Epithelial cell of umbilical artery (primary cell): ENCODE results near the gene GALNT14. TPM values are rescaled to one million over a fixed set of nuclear protein-coding genes. Genes with fewer than 3 reads are reported as not detected.

Experiments used
- total RNA-seq: library from RNA; depleted of rRNA; stranded (reverse); fragments of >200 nt; gene quantifications from 2 replicates; pipeline ENCODE4 v1.2.3, GENCODE V29; 2014

GALNT14 gene
- 1.4 and 2.6 TPM in 2 replicates for total RNA-seq

DNA sequence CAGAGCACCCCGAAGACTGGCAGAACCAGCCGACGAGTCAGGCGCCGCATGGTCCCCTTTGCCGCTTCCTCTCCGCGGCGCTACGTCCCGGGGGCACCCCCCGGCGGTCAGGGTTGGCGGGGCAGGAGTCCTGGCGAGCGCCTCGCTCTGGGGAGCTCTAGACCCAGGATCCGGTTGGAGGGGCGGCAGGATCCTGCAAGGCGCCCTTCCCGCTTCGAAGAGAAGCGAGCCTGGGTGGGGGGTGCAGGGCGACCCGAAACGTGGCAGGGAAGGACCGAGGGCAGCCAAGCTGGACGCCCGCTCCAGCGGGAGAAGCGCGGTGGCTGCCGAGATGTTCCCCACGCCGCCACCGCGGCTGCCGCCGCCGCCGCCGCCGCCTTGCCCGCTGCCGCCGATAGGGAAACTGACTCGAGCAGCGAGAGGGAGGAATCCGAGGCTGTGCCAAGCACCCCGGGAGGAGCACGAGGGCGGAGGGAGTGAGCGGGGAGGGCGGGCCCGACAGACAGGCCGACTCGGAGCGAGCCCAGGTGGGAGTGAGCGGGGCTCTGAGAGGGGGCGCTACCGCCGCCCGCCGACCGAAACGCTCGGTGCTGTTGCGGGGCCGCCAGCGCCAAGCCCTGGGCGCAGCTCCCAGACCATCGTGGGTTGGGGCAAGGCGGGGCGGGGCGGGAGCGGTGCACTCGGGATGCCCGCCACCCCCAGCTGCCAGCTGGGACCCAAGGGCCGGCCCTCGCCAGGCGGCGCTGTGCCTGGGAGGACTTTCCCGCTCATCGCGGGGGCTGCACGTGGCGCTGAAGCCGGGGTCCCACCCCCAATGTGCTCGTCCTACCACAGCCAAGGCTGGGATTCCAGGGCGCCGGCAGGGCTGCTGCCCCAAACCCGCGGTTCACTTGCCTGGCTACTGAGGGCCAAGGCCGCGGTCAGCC, at the start of gene GALNT14:
Gene GALNT14 (minus strand): TSS at position 404 of the 926 bp plus-strand sequence. CDS start 354 bp downstream, at position 50.

Other genes starting within 250 kb of the GALNT14 start
- gene CAPN14, start 79.1 kb upstream of the GALNT14 start, total RNA-seq = under 0.01 TPM in 2 replicates
- 7.9 and 9.4 TPM in 2 replicates for gene EHD3, start 95.7 kb upstream of the GALNT14 start, total RNA-seq